HG02852 (cell line): ENCODE measurements around the gene AKT3.

Source experiments
- ATAC-seq: cut with Tn5 transposase; IDR thresholded peaks from one replicate; pipeline ENCODE4 v1.9.1; 2021; ENCODE audit warnings: mild to moderate bottlenecking, moderate library complexity; ENCODE audit not compliant: unreplicated experiment

AKT3 gene

DNA sequence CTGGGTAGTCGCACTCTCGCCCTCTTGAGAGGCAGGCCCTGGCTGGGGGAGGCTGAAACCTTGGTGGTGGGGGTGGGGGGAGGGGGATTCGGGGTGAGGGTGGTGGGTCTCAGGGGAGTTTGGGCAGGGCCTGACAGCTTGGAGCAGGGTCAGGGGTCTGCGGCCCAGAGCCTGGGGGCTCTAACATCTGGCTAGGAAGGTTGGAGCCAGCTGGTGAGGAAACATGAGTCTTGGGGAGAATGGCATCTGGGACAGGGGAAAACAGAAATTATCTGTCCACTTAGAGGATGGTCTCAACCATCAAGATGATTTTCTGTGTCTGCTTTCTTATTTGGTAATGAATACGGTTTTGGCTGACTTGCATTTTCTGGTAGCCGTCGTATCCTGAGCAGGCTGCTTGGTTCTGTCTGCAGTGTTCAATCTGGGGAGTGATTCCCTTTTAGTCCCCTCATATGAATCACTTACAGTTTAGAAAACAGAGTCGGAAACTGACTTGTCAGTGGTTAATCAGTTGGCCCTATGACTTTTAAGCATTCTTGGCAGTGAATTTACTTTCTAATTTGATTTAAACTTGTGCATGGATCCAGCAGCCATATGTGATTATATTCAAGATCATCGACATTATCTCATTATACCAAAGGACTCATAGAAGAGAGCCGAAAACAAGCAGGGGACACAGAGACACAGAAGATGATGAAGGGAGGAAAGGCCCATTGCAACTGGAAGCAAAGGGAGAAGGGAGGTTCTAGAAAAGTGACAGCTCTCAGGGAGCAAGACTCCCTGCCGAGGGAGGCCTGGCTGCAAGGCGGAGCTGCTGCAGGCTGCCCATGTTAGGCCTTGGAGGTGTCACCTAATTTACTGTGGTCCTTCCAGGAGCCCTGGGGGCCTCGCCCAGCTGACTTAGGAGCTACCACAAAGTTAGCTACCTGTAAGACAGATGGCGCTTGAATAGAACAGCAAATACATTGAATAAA is 356.6 kb downstream of the AKT3 start:
- ATAC-seq, result no peak

DNA sequence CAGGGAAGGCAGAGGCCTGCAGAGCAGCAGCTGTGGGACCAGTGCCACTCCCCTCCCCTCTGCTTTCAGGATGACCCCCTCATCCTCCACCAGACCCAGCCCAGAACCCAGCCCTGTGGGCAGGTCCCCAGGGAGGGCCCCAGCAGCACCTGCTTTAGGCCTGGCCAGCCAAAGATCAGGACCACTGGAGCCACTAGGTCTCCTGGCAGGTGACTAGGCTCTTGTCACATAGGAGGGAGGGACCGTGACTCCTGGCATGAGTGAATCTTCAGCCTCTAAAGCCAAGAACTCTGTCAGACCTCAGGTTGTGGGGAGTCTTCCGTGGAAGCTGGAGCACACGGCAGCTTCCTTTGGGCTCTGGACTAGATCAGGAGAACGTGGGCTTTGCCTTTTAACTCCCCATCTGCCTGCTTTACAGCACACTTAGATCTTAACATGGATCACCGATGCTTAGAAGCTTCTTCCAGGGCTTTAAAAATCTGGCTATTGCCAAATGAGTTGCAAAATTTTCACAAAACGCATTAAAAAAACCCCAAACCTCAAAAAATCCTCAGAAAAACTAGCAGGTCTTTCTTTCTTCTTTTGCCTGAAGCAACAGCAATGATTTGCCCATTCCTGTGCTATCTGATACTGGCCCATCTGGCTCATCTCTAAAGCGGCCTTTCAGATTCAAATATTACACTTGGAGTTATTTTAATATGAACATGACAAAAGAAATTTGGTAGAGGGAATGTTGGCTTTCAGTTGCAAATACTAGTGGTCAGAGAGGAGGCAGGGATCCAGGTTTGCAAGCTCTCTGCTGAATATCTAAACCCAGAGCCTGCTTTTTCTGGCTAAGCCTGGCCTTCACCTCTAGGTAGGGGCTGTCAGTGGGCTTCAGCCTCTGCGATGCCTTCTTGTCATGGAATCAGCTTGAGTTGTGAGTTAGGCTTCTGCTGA is 359.0 kb downstream of the AKT3 start:
- ATAC-seq, result no peak

DNA sequence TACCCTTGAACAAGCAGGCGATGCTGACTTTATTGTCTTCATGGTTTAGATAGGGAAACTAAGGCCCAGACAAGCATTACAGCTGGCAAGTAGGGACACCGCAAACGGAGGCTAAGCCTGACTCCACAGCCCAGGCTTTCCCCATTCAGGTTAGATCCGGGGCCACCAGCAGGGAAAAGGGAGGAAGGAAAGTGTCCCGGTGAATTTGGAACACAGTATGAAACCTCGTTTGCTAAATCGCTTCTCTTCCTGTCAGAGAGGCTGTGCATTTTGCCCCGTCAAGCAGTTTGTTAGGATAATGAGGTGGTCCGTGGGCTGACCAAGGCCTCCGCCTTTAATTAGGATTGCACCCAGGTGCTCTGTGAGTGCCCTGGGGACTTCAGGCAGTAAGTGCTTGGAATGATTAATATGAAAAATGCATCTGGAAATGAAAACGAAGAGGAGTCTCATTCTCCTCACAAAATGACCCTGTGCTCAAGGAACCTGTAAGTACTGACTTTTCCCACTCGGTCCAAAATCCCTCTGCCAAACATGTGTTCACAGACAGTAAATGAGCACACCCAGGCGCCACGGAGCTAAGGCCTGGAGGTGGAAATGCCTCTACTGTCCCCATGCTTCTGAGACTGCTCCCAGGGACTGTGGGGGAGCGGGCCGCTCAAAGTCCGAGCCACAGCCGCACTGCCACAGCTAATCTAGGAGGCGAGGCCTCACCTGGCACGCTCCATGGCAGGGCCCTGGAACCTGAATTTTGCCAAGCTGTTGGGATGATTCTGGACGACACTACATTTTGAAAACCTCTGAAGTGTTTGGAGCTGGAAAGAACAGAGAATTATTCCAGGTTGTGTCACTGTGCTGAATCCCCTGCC is 360.1 kb downstream of the AKT3 start:
- ATAC-seq, result no peak

DNA sequence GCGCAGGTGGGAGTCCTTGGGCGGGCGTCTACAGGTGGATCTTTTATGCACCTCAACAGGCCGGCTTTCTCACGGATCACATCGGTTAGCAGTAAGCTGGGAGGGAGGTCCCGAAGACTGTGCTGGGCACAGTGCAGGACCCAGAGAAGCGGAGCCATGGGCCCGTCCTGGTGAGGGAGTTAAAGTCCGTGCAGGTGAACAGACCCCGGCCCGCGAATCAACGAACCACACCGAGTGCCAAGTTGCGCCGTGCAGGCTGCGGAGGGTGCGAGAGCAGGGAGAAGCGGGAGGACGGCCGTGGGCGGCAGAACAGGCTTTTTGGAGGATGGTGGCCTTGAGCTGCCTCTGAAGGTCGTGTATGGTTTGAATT is 360.9 kb downstream of the AKT3 start:
- ATAC-seq, result no peak

DNA sequence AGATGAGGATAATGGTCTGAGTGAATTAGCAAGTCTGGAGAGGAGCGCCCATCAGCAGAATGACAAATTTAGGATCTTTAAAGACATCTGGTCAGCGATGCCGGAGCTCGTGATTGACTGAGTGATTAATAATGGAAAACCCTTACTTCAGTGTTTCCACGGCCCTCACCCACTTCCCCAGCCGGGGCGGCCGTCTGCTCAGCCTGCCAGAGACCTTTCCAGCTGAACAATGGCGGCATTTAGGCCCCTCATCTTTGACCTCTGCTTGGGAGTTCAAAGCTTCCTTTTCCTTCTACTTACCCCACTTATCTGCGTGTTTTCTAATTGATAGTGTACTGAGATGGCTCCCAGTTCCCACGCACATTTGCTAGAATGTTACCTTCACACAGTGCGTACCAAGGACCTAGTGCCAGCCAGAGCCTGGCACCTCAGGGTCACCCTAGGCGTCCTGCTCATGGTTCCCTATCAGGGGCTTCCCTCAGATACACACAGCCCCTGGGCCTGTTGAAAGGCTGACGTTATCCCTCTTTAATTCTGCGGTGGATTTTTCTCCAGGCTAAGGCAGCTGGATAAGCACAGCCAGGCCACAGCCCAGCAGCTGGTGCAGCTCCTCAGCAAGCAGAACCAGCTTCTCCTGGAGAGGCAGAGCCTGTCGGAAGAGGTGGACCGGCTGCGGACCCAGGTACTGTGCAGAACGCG is 361.4 kb downstream of the AKT3 start:
- no peak for ATAC-seq

DNA sequence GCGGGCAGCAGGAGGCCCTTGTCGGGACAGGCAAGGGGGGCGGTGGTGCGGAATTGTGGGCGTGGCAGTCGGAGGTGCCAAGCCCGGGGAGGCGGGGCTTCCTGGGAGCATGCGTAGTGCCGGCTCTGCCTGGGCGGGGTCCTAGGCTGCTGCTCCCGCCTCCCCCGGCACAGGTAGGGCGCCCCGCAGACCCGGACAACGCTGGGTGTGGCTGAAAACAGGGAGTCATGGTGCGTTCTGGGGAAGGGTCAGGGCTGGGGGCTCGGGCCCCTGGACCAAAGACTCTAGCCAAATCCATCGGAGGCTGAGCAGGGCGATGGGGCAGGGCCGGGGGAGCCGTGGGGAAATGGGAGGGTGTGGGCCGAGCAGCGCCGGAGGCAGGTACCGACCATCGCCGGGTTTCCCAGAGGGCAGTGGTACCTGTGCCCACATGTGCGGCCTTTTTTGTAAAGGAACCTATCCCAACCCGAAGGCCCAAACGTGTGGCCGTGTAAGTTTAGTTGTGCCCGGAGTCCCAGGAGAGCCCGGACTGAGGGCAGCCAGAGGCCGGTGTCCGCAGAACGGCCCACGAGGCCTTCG is 362.3 kb downstream of the AKT3 start:
- ATAC-seq, result no peak

DNA sequence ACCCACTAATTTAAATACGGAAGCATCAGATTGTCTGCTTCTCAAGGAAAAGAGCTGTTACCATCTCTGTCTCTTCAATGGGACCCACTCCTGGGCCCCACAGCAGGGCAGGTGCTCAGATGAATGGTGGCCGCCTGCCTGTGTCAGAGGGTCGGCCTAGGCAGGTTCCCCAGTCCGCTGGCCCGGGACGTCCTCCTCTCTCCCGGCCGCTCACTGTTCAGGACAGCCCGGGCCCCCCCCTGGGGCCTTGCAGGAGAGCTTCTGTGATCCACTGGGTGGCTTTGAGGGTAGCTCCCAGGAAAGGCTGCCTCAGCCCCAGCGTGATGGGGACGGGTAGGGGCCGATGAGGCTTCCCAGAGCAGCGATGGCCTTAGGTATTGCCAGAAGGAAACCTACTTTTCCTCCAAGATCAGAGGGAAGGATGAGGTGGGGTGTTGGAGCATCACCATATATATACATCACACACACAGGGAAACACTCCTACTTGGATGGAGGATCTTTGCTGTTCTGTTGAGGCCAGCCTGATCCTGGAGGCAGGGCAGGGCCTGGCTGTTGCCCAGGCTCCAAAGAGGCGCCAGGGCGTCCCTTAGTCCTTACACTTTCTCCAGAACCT is 362.9 kb downstream of the AKT3 start:
- ATAC-seq, result no peak

DNA sequence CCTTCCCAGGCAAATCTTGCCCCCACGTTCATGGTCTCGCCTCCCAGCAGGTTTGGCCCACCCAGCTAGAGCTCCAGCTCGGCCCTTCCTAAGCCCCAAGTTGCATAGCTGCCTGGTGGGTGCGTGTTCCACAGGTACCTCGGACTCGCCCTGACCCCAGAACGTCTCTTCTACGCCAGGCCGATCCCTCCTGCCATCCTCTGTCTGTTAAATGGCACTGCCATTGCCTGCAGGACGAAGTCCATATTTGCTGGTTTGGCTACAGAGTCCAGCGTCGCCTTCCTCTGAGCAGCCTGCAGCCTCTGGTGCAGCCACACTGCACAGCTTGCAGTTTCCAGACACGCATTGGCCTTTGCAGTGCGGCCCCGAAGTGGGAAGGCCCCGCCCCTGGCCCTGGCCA is 366.1 kb downstream of the AKT3 start:
- ATAC-seq, result no peak

DNA sequence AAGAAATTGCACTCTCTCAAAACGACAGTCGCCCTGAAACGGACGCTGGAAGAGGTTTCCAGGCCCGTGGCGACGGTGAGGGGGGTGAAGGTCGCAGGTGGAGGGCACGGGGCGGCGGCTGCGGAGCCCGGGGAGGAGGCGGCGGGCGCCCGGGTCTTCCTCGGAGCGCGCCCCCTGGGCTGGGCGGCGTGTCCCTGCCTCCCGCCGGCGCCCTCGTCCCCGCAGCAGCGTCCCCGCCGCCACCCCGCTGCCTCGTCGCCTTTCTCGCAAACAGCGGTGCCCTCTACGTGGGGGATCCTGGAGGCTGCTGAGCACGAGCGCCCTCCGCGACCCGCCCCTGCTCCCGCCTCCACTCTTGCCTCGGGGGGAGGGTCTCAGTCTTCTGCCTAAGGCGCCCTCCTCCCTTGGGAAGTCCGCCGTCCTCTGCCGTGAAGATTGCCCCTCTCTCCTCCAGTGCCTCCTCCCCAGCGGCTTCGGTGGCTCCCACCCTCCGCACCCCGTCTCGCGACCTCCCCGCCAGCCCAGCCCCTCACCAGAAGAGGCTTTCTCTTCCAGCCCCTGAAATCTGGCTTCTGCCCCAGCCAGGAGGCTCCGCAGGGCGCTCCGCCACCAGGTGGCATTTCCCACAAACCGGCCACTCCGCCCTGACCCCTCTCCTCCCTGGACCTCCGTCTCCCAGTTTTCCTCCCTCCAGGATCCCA is 366.8 kb downstream of the AKT3 start:
- no peak for ATAC-seq

DNA sequence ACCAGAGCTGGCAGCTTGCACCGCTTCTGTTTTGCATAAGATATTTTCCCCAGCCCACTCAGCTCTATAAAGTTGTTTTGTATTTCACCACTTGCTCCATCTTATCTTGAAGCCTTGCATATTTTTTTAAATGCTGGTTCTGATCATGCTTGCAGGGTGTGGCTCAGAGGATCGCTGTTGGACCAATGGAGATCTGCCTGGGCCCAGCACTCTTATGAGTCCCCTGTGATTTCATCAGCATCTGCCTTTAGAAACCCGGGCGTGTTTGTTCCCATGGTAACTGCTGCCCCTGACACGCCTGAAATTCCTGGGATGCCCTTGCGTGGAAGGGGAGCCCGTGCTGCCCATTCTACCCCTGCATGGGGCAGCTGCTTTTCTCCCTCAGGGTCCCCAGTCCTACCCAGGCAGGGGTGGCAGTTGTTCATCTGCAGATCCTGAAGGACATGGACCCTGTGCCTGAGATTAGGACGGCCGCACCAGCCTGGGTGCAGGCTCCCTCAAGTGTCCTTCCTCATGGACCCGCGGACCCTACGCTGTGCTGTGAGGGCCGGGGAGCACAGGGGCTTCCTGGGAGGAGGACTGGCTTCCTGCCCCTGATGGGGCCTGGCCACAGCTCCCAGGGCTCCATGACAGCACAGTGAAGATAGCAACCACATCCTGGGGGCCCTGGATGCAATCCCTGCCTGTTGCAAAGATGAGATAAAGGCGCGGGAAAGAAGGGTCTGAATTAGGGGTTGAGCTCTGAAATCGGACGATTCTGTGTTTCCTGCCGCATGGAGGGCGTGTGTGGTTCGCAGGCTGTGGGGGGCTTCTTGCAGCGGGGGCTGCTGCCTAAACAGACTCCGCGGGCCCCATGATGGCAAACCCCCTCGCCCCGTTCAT is 367.7 kb downstream of the AKT3 start:
- no peak for ATAC-seq

DNA sequence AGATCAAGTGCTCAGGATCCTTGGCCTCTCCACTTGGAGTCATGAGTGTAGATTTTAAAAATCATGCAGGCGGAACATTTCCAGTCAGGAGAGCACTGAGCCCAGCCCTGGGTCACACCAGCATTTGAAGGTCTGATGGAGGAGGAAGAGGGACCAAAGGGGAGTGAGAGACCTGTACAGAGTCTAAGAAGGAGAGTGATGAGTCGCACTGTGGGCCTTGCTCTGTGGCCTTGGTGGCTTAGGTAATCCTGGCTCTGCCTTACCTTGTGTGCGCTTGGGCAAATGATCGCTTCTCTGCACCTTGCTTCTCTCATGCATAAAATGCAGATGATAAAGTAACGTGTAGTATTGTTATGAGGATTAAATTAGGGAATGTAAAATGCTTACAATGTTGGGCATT is 368.9 kb downstream of the AKT3 start:
- ATAC-seq, result no peak

DNA sequence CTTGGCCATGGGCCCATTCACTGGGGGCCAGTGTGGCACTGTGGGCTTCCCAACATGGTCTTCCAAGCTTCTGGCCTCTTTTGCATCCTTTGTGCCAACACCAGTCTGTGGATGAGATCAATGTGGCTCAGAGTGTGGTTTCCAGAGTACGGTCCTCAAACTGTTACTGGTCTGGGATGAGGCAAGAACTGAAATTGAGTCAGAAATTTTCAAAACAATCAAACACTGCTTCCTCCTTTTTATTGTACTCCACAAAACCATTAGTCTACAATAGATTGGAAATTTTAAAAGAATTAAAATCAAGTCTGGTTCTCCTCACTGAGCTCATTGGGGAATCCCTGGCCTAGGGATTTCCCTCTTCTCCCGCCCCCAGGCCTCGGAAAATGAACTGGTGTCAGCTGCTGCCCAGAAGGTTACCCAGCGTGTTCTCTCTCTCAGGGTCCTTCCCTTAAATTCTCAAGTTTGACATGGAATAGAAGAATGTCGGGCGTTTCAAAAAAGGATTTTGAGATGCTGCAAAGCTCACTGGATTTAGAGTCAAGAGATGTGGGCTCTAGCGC is 372.2 kb downstream of the AKT3 start:
- no peak for ATAC-seq

DNA sequence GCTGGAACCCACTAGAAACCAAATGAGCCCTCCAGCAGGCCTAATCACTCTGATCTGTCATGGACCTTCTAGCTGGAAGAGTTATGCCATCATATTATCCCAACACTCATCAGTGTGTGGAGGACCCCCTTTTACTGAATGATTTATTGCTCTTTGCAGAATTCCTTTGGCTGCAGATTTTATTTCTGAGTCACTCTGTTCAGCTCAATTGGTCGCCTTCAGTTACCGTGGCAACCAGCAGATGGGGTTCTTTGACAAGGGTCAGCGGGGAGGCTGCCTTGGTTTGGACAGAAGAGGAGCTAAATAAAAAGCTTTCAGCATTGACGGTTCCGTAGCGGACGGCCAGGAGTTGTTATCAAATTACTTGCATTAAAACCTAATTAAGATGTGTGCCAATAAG is 374.1 kb downstream of the AKT3 start:
- no peak for ATAC-seq

DNA sequence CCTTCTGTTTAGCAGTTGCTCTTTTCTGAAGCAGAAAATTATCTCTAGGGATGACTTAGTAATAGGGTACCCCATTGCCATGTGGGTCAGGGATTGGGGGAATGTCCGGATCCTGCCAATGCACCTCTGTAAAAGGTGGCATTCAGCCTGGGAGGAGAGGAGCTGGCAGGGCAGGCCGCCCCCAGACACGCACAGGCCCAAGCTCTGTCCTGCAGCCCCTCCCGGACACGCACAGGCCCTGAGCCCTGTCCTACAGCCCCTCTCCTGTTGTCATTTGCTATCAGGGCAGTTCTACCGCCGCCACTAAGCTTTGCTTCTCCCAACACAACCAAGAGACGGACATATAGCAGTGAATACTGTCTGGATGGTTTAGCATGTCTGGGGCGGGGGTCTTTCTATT is 375.1 kb downstream of the AKT3 start:
- no peak for ATAC-seq

DNA sequence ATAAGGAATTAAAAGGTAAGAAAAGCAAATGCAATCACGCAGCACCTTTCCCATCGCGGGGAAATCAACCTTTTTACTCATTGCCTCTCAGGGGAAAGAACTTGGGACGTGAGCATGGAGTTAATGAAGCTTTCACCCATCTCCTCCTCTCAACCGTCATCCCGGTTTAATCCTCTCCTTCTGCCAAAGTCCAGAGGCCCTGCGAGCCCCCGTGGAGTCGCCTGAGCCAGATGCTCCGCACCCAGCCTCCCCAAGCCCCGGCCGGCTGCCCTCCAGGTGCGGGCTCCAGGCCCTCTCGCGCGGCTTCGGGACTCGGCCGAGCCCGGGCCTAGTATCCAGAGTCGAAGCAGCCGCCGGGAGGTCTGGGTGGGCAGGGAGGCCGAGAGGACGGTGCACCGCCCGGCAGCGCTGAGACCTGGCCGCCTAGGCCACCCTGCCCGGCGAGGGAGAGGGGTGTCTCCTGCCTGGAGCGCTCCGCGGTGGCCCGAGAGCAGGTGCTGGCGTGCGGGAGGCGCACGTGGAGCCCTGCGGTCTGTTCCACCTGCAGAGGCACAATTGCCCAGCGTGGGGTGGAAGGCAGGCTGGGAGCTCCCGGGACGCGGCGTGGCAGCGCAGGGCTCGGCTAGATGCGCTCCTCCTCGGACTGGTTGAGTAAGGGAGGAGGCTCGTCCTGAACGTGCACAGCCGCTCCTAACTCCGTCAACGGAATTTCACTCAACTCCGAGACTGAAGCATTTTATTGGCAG is 375.7 kb downstream of the AKT3 start:
- no peak for ATAC-seq

DNA sequence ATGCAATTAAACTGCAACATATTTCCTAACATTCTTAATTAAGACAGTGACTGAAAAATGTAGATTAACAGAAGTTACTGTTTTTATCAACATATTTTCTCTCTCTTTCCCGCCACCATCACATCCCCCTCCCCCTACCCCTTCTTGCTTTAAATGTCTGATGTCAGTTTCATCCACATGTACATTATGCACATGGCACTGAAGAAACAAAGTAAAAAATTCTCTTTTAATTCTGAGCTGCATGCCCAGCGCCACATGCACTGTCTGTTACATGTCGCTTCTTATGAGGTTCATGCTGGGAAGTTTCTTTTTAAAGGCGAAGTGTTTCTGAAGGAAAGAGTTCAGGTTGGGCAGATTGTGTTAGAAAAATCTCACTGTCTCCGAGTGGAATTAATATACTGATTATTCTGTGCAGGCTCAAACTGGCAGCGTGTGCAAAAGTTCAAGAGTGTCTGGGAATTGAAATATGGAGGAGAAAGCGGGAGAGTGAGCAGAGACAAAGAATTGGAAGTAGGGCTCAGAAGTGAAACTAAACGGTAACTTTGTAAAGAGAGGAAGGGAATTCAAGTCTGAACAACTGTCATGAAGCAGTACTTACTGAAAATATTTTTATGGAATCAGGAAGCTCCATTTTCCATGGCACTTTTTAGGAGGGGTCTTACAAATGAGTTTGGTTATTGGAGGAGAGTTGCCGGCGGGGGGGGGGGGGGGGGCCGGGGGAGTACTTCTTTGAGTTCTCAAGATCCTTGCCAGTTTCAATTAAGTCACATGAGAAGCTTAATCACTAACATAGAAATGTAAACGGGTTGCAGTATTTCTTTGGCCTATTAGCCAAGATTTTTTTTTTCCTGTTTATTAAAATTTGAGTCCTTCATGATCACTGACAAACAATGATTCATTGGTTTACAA is 376.6 kb downstream of the AKT3 start:
- ATAC-seq, result no peak
